HG03469 (cell line): ENCODE measurements around the gene NEIL3.
"Not testable (repeated sequence)": the region's sequence is repeated elsewhere in the genome, so short reads cannot be mapped to it uniquely, and the experiment has no call there.

Experiments
- ATAC-seq: cut with Tn5 transposase; IDR thresholded peaks from one replicate; pipeline ENCODE4 v1.9.1; 2021; ENCODE audit warnings: mild to moderate bottlenecking, moderate library complexity, moderate number of reproducible peaks; ENCODE audit not compliant: unreplicated experiment

Gene NEIL3

GRCh38 chr4:177301126-177301639, 8.5 kb upstream of the NEIL3 start:
- ATAC-seq: no peak

- no peak for ATAC-seq
Measured at GRCh38 chr4:177302371-177303100, 7.1 kb upstream of the NEIL3 start.

- no peak for ATAC-seq
Measured at GRCh38 chr4:177304094-177304493, 5.6 kb upstream of the NEIL3 start.

DNA sequence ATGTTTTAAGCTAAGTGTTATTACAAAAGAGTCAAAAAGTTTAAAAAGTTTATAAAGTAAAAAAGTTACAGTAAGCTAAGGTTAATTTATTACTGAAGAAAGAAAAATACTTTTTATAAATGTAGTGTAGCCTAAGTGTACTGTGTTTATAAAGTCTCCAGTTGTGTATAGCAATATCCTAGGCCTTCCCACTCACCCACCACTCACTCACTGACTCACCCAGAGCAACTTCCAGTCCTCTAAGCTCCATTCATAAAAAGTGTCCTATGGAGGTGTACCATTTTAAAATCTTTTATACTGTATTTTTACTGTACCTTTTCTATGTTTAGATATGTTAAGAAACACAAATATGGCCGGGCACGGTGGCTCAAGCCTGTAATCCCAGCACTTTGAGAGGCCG, 4.8 kb upstream of the NEIL3 start:
- not testable (repeated sequence) for ATAC-seq

DNA sequence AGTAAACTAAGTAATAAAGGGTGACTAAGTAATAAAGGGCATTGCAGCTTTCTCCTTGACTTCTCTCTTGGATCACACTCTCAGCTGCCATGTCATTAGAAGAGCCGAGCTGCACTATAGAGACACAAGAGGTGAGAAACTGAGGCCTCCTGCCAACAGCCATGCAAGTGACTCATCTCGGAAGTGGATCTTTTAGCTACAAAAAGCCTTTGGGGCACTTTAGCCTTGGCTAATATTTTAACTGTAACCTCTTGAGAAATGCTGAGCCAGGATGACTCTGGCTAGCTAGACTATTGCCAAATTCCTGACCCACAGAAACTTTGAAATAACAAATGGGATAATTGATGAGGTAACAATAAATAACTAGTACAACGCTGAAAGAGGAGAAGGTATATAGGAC, 1.5 kb upstream of the NEIL3 start:
- ATAC-seq: no peak

- ATAC-seq: peak; percentile 1
Measured at GRCh38 chr4:177308847-177309521, 690 bp upstream of the NEIL3 start.

- ATAC-seq: no peak
Measured at GRCh38 chr4:177311589-177311988, 1.9 kb downstream of the NEIL3 start.

- no peak for ATAC-seq
Measured at GRCh38 chr4:177313263-177313662, 3.6 kb downstream of the NEIL3 start.

- no peak for ATAC-seq
Measured at GRCh38 chr4:177315767-177316464, 6.2 kb downstream of the NEIL3 start.

- ATAC-seq: no peak
Measured at GRCh38 chr4:177320721-177321120, 11.0 kb downstream of the NEIL3 start.

GRCh38 chr4:177321647-177322046, 12.0 kb downstream of the NEIL3 start:
- no peak for ATAC-seq

- no peak for ATAC-seq
Measured at GRCh38 chr4:177322266-177322665, 12.6 kb downstream of the NEIL3 start.

DNA sequence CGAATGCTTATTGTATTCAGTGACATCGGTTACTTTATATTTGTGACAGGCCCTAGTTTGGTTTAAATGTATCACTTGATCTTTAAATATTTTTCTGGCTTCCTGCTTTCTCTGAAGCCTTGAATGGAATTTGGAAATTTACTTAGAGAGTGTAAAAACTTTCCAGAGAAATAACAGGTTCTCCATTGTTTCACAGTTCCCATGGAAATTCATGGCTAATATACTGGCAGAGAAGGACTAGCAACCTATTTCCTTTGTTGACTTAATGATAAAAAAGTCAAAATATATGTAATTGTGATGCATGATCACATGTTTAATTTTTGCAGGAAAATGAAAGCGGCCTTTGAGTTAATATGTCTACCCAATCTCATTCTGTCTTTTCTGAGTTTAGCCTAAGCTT, 13.2 kb downstream of the NEIL3 start:
- ATAC-seq: no peak

GRCh38 chr4:177323416-177323815, 13.7 kb downstream of the NEIL3 start:
- ATAC-seq: no peak

DNA sequence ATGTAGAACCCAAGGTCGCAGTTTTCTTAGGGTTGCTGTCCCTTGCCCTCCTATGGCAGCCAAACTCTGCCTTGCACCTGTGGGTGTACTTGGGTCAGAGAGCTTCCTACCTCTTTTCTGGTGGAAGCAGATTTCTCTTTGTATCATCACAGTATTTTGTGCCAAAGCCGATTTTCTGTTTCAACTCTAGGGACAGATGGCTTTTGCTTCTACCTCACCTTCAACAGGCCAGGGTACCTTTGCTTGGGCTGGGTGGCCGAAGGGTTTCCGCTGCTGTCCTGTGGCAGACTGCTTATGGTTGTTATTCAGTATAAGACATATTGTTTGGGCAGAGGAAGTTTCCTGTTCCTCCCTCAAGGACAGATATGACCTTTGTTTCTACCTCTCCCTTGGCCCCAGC, 22.4 kb downstream of the NEIL3 start:
- no peak for ATAC-seq

GRCh38 chr4:177339477-177340374, 30.1 kb downstream of the NEIL3 start:
- ATAC-seq: peak; percentile 98

GRCh38 chr4:177348348-177348747, 38.7 kb downstream of the NEIL3 start:
- no peak for ATAC-seq

DNA sequence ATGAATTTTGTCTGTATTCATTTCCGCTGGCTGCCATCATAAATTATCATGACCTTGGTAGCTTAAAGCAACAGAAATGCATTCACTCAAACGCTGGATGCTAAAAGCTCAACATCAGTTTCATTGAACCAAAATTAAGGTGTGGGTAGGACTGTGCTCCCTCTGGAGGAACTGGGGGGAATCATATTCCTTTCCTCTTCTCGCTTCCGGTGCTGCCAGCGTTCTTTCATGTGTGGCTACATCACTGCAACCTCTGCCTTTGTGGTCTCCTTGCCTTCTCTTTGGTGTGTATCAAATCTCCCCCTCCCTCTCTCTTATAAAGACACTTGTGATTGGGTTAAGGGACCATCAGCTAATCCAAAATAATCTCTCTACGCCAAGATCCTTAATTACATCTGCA, 39.5 kb downstream of the NEIL3 start:
- ATAC-seq: no peak

DNA sequence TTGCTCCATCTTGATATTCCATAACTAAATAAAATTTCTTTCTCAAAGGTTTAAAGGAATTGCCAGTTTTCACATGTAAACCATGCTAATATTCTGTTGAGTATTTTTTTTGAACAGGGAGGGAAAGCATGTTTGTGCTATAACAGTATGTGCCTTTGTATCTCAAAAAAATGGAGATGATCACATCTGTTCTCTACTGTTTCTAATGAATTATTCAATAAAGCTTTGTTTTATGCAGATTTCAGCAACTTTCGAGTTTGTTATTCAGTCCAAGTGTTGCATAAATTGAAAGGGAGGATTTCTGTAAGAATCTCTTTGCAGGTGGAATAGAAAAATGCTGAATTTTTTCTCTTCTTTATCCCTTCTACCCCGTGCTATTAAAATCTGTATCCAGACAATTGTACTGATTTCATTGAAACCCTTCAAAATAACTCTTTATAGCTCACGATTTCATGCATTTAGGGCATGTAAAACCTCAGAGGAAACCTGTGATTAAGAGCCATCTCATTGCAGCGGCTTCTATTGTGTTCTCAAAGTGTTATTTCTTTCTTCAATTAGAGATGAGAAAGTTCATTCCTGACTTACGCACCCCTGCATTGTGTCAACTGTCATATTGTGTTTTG, 42.1 kb downstream of the NEIL3 start:
- no peak for ATAC-seq

DNA sequence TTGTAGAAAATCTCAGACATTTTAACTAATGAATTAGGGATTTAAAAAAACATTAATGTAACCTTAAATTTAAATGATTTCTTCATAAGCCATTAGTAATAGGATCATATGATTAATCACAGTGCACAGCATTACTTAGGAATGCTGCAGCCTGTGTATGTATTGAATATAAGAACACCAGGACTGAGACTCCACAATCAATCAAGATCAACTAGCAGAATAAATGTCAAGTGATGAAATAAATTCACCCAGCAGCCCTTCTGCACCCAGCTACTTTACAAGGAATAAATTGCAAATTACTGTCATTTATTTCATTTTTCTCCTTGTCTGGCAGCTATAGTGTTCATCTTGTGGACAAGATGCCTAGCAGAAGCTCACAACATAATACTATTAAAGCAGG, 46.5 kb downstream of the NEIL3 start:
- no peak for ATAC-seq
